PC-9 (cell line): ENCODE measurements around the gene TRIM37. TPM values are rescaled to one million over a fixed set of nuclear protein-coding genes. Genes with fewer than 3 reads are reported as not detected.
A peak's percentile ranks its signal among the peaks of the same experiment; 100 is the strongest.
"Not testable (repeated sequence)": the region's sequence is repeated elsewhere in the genome, so short reads cannot be mapped to it uniquely, and the experiment has no call there.

ENCODE experiments used
- BruUV-seq: library from RNA; stranded (reverse); fragments of 400-500 nt; replicated peaks from 2 replicates; lab custom pipeline; 2021; lab: Mats Ljungman, UMichigan
- CTCF ChIA-PET: fragments of 300-600 bp; sonication (Branson Sonifier 250); formaldehyde crosslinking; loops from one replicate; lab custom pipeline; 2022; ENCODE audit warnings: antibody characterized with exemption; lab: Charles Lee
- POLR2A ChIA-PET: fragments of 300-600 bp; sonication (Branson Sonifier 250); formaldehyde crosslinking; loops from one replicate; lab custom pipeline; 2022; ENCODE audit warnings: antibody characterized with exemption; ENCODE audit not compliant: unreplicated experiment; lab: Charles Lee
- DNase-seq, 2 experiments: peaks; one replicate each; pipeline versions ENCODE4 v3.0.0 to v3.0.0-alpha.2; 2015 to 2022; ENCODE audit warnings: mixed read lengths in 1 of 2
- H2AFZ ChIP-seq: fragments of 200-600 bp; sonication (generic); 2 replicates; pipeline ENCODE4 v1.8.1; 2017; ENCODE audit warnings: antibody characterized with exemption
- H3F3A ChIP-seq: fragments of 200-600 bp; sonication (generic); 2 replicates; pipeline ENCODE4 v1.8.1; 2017; ENCODE audit warnings: antibody characterized with exemption, mild to moderate bottlenecking, low read depth; ENCODE audit not compliant: insufficient read depth
- H3K27ac ChIP-seq: fragments of 200-600 bp; sonication (generic); 2 replicates; pipeline ENCODE4 v1.6.1; 2016; ENCODE audit warnings: mixed run types
- H3K27me3 ChIP-seq: fragments of 200-600 bp; sonication (generic); 2 replicates; pipeline ENCODE4 v1.6.1; 2016; ENCODE audit warnings: low read depth, mixed run types; ENCODE audit not compliant: insufficient read depth
- H3K36me3 ChIP-seq: fragments of 200-600 bp; sonication (generic); 2 replicates; pipeline ENCODE4 v1.6.1; 2016; ENCODE audit warnings: low read depth, mixed run types
- H3K4me1 ChIP-seq: fragments of 200-600 bp; sonication (generic); replicated peaks from 2 replicates; pipeline ENCODE4 v1.6.1; 2016; ENCODE audit warnings: mixed run types; ENCODE audit not compliant: insufficient read depth
- H3K4me2 ChIP-seq: fragments of 200-600 bp; sonication (generic); 2 replicates; pipeline ENCODE4 v1.6.1; 2017; ENCODE audit warnings: mixed run types
- H3K4me3 ChIP-seq: fragments of 200-600 bp; sonication (generic); 2 replicates; pipeline ENCODE4 v1.6.1; 2016; ENCODE audit warnings: mixed run types
- H3K79me2 ChIP-seq: fragments of 200-600 bp; sonication (generic); 2 replicates; pipeline ENCODE4 v1.6.1; 2017; ENCODE audit warnings: low read depth, mixed run types
- H3K9me2 ChIP-seq: fragments of 200-600 bp; sonication (generic); 2 replicates; pipeline ENCODE4 v1.8.1; 2017; ENCODE audit warnings: mild to moderate bottlenecking; ENCODE audit not compliant: insufficient read depth
- H3K9me3 ChIP-seq: fragments of 200-600 bp; sonication (generic); 2 replicates; pipeline ENCODE4 v1.8.1; 2016; ENCODE audit warnings: low read depth; ENCODE audit not compliant: insufficient read depth
- H4K20me1 ChIP-seq: fragments of 200-600 bp; sonication (generic); 2 replicates; pipeline ENCODE4 v1.8.1; 2017; ENCODE audit not compliant: insufficient read depth
- CTCF ChIP-seq: fragments of 200-600 bp; sonication (generic); conservative IDR thresholded peaks from 2 replicates; pipeline ENCODE4 v1.6.1; 2017; ENCODE audit warnings: mixed run types, antibody characterized with exemption, mild to moderate bottlenecking, moderate library complexity
- EZH2 ChIP-seq: fragments of 200-600 bp; sonication (generic); IDR thresholded peaks from 2 replicates; pipeline ENCODE4 v1.8.0; 2017; ENCODE audit warnings: antibody characterized with exemption, low read depth
- intact Hi-C: fragments of 100-400 bp; cut with micrococcal nuclease; formaldehyde crosslinking; loops from one replicate; pipeline ENCODE4 v1.10.0; 2022; ENCODE audit not compliant: unreplicated experiment
- total RNA-seq: library from RNA; stranded (reverse); gene quantifications from 2 replicates; pipeline ENCODE4 v1.2.3, GENCODE V29; 2021

TRIM37 gene
- total RNA-seq, 1 experiment from 2014 or later = 24.6 TPM

GRCh38 chr17:58965221-58965620, 141.5 kb downstream of the TRIM37 start:
- CTCF ChIA-PET = no interaction called here
- POLR2A ChIA-PET = no interaction called here
- Histone ChIP-seq H3K4me2 (no peak overlapping the region), H4K20me1 (no peaks in the 10 kb centered on the region), H3K4me1 (peaks cover 7% of the 10 kb centered on the region), H3K9me3 (no peaks in the 10 kb centered on the region), H3F3A (peaks cover 4% of the 10 kb centered on the region; the same call in 1 of the 2 replicates), H3K27ac (no peak overlapping the region), H3K27me3 (no peaks in the 10 kb centered on the region), H3K9me2 (no peaks in the 10 kb centered on the region), H3K36me3 (no peaks in the 10 kb centered on the region), H3K4me3 (no peak overlapping the region), H2AFZ (no peak overlapping the region), H3K79me2 (no peaks in the 10 kb centered on the region)
- peak in 1 of 2 experiments; percentile 23 for DNase-seq
- no TSS peak for BruUV-seq
- intact Hi-C loops = no loop called here
- TF ChIP-seq EZH2 (no peak), CTCF (no peak)

GRCh38 chr17:58960068-58960467, 146.6 kb downstream of the TRIM37 start:
- Histone ChIP-seq H3K27me3 (no peaks in the 10 kb centered on the region), H3K9me2 (no peaks in the 10 kb centered on the region), H3K27ac (no peak overlapping the region), H3K4me3 (no peak overlapping the region), H3F3A (peaks cover 15% of the 10 kb centered on the region; the same call in 1 of the 2 replicates), H3K4me2 (peak overlapping the region; percentile 39), H2AFZ (peak overlapping the region; percentile 13), H3K79me2 (no peaks in the 10 kb centered on the region), H3K9me3 (no peaks in the 10 kb centered on the region), H3K36me3 (no peaks in the 10 kb centered on the region), H4K20me1 (no peaks in the 10 kb centered on the region), H3K4me1 (peaks cover 28% of the 10 kb centered on the region)
- no TSS peak for BruUV-seq
- intact Hi-C loops = loop anchor here (1.0 kb wide), 2 partner anchors 45 to 442 kb away; no protein-coding TSS in a partner anchor
- CTCF ChIA-PET = interaction anchor here (0.6 kb wide), 2 partner anchors 195 to 1511 kb away, joined by 3 read pairs; partner anchors contain the start of gene SKA2
- POLR2A ChIA-PET = no interaction called here
- peak; percentile 33 to 90 for DNase-seq
- no peak for TF ChIP-seq EZH2
- TF ChIP-seq CTCF = peak; percentile 49; the same call in 1 of the 2 replicates

- H3K9me3 ChIP-seq, H3K79me2 ChIP-seq, CTCF ChIA-PET, POLR2A ChIA-PET, H2AFZ ChIP-seq, H3K9me2 ChIP-seq, BruUV-seq, H3K27me3 ChIP-seq, H3K4me2 ChIP-seq, H3K36me3 ChIP-seq, H3K27ac ChIP-seq, DNase-seq, intact Hi-C loops, H3K4me3 ChIP-seq, H4K20me1 ChIP-seq: not testable (repeated sequence)
- H3K4me1 ChIP-seq = peaks cover 28% of the 10 kb centered on the region
- peaks cover 15% of the 10 kb centered on the region; the same call in 1 of the 2 replicates for H3F3A ChIP-seq
Observed at GRCh38 chr17:58957725-58958073, 149.0 kb downstream of the TRIM37 start.
